ENCODE results near the gene KRTAP19-2.

GRCh38 chr21:30439975-30440374, 47.3 kb downstream of the KRTAP19-2 start, which contains the start of gene KRTAP15-1:
- TF ChIP-seq CTCF (IDR thresholded peaks at IDR 0.05 in 8 of 11, conservative IDR thresholded peaks at IDR 0.05 in 3 of 11), result no peak
- no peak for TF ChIP-seq POLR2A (IDR thresholded peaks at IDR 0.05)
- TF ChIP-seq POLR2AphosphoS5 (IDR thresholded peaks at IDR 0.05), result no peak
